Measurements from ENCODE around the gene GASK1A. TPM values are rescaled to one million over a fixed set of nuclear protein-coding genes. Genes with fewer than 3 reads are reported as not detected.

The GASK1A gene
- total and polyA plus RNA-seq, 2 donors (not counting 3 experiments of a cell fraction or from before 2014, with no cell fraction given), result 0.04 TPM; not detected in 1

- POLR2A ChIA-PET, result no interaction called here
- no peak for DNase-seq (ENCODE audit: low read depth, low spot score)
- no peaks in the 10 kb centered on the region for H3K79me2 ChIP-seq (ENCODE audit: control insufficient read depth, insufficient read depth, low read length)
These were observed 1.8 kb downstream of the GASK1A start for GRCh38 chr3:42980909-42981308.

More at GRCh38 chr3:42980909-42981308, 1.8 kb downstream of the GASK1A start:
- Histone ChIP-seq H3K9ac (replicated peaks; ENCODE audit: extremely low read depth, insufficient read depth, low read length) (no peak overlapping the region), H3K9me1 (replicated peaks; ENCODE audit: control insufficient read depth, extremely low read depth, insufficient read depth, low read length) (no peaks in the 10 kb centered on the region), H3K4me3 (replicated peaks in 1 of 3; ENCODE audit: insufficient read depth in 1 of 3, low read depth in 1 of 3, low read length in 3 of 3) (no peak overlapping the region), H3K4me2 (ENCODE audit: insufficient read depth, low read length) (no peak overlapping the region), H3K27ac (ENCODE audit: insufficient read depth, low read depth, low read length) (no peak overlapping the region), H2AFZ (ENCODE audit: low read depth, low read length) (no peak overlapping the region), H3K27me3 (ENCODE audit: control insufficient read depth in 2 of 2, insufficient read depth in 2 of 2, low read length in 2 of 2) (peaks cover 39 to 44% of the 10 kb centered on the region in 2 experiments), H3K9me3 (replicated peaks; ENCODE audit: control insufficient read depth, insufficient read depth, low read length) (no peaks in the 10 kb centered on the region), H4K20me1 (replicated peaks; ENCODE audit: control insufficient read depth, extremely low read depth, insufficient read depth, low read length) (no peaks in the 10 kb centered on the region), H3K36me3 (ENCODE audit: control insufficient read depth in 2 of 2, extremely low read depth in 1 of 2, insufficient read depth in 2 of 2, low read length in 2 of 2) (no peaks in the 10 kb centered on the region), H3K4me1 (ENCODE audit: control insufficient read depth, extremely low read depth, insufficient read depth, low read length) (peaks cover 3% of the 10 kb centered on the region)
- BruUV-seq (replicated peaks), result no TSS peak
- dilution Hi-C loops (cut with MboI; ENCODE audit: extremely low pct_ligation_motif_present, low sequenced_read_pairs) (no loop called here), intact Hi-C loops (cut with micrococcal nuclease) (no loop called here)
- TF ChIP-seq GATA2 (IDR thresholded peaks at IDR 0.05; ENCODE audit: insufficient read depth, insufficient read length, low read depth, low read length), result no peak
- TF ChIP-seq MAX (IDR thresholded peaks at IDR 0.05; ENCODE audit: insufficient read depth, insufficient read length), result no peak
- TF ChIP-seq POLR2AphosphoS5 (IDR thresholded peaks at IDR 0.05; ENCODE audit: insufficient read depth, low read depth, low read length), result no peak
- no peak for TF ChIP-seq EZH2 (IDR thresholded peaks at IDR 0.05; ENCODE audit: borderline replicate concordance, low read depth, low read length, severe bottlenecking)
- TF ChIP-seq JUN (IDR thresholded peaks at IDR 0.05; ENCODE audit: borderline replicate concordance, insufficient read depth, insufficient read length, low read depth), result no peak
- no peak for TF ChIP-seq CTCF (IDR thresholded peaks at IDR 0.05; ENCODE audit: extremely low read depth in 1 of 2, insufficient read depth in 1 of 2, low read depth in 1 of 2, low read length in 2 of 2)
- no peak for TF ChIP-seq POLR2A (IDR thresholded peaks at IDR 0.05; ENCODE audit: low read depth, low read length)
- TF ChIP-seq MYC (IDR thresholded peaks at IDR 0.05; ENCODE audit: low read depth, low read length), result no peak
- no peak for TF ChIP-seq FOS (IDR thresholded peaks at IDR 0.05; ENCODE audit: borderline replicate concordance, insufficient read depth, low read length)
- FAIRE-seq, result no peak
- CTCF ChIA-PET, result interaction anchor here (1.1 to 3.3 kb wide), 3 partner anchors 9 to 19 kb away, joined by 3 to 17 read pairs (median 3); no protein-coding TSS in a partner anchor

Data from endothelial cell of umbilical vein (primary cell).